ENCODE data around the gene HBZ.
"Not testable (repeated sequence)": the region's sequence is repeated elsewhere in the genome, so short reads cannot be mapped to it uniquely, and the experiment has no call there.

DNA sequence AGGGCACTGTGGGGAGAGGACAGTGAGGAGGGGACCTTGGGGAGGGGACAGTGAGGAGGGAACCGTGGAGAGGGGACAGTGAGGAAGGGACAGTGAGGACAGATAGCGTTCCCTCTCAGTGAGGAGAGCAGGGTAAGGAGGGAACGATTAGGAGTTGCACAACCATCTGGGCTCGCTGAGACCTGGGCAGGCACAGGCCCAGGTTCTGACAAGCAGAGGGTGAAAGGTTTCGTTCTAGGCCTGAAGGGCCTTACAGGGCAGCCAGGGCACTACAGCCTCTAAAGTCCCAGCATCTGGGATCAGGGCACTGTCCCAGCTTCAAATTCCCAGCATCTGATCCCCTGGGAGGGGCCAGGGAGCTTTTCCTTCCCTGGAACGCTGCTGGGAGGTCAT, 681 bp downstream of the HBZ start:
- TF ChIP-seq, protein P1, sequence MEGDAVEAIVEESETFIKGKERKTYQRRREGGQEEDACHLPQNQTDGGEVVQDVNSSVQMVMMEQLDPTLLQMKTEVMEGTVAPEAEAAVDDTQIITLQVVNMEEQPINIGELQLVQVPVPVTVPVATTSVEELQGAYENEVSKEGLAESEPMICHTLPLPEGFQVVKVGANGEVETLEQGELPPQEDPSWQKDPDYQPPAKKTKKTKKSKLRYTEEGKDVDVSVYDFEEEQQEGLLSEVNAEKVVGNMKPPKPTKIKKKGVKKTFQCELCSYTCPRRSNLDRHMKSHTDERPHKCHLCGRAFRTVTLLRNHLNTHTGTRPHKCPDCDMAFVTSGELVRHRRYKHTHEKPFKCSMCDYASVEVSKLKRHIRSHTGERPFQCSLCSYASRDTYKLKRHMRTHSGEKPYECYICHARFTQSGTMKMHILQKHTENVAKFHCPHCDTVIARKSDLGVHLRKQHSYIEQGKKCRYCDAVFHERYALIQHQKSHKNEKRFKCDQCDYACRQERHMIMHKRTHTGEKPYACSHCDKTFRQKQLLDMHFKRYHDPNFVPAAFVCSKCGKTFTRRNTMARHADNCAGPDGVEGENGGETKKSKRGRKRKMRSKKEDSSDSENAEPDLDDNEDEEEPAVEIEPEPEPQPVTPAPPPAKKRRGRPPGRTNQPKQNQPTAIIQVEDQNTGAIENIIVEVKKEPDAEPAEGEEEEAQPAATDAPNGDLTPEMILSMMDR (IDR thresholded peaks at IDR 0.05) = not testable (repeated sequence)
- not testable (repeated sequence) for TF ChIP-seq POLR2A (IDR thresholded peaks at IDR 0.05)
